GM12891 (cell line): Measurements from ENCODE around the gene SMC3.

Experiments used
- PAX5 ChIP-seq: IDR thresholded peaks from 2 replicates; pipeline ENCODE4 v1.6.1; 2011; ENCODE audit warnings: low read length, moderate library complexity, mild to moderate bottlenecking; ENCODE audit not compliant: insufficient read depth, severe bottlenecking
- POLR2A ChIP-seq: IDR thresholded peaks from 2 replicates; pipeline ENCODE4 v1.6.1; 2011; ENCODE audit warnings: low read depth, low read length, control low read depth
- POLR2AphosphoS5 ChIP-seq: IDR thresholded peaks from 2 replicates; pipeline ENCODE4 v1.6.1; 2011; ENCODE audit warnings: low read depth, low read length, control low read depth
- POU2F2 ChIP-seq: IDR thresholded peaks from 2 replicates; pipeline ENCODE4 v1.6.1; 2011; ENCODE audit warnings: low read depth, mild to moderate bottlenecking, control low read depth, low read length, moderate library complexity
- SPI1 ChIP-seq: IDR thresholded peaks from 2 replicates; pipeline ENCODE4 v1.6.1; 2011; ENCODE audit warnings: low read depth, low read length, control low read depth
- TAF1 ChIP-seq: IDR thresholded peaks from 2 replicates; pipeline ENCODE4 v1.6.1; 2011; ENCODE audit warnings: low read depth, low read length, control low read depth

GRCh38 chr10:110534571-110534970 lies 32.9 kb upstream of the SMC3 start:
- TF ChIP-seq POLR2A (no peak), PAX5 (no peak), TAF1 (no peak), POLR2AphosphoS5 (no peak), SPI1 (no peak), POU2F2 (no peak)
